Measurements from ENCODE around the gene HS6ST3.

HS6ST3 gene

GRCh38 chr13:96809366-96810096, 719.6 kb downstream of the HS6ST3 start:
- DNase-seq: no peak

- no peak for DNase-seq
These were observed 720.2 kb downstream of the HS6ST3 start for GRCh38 chr13:96810104-96810503.

- DNase-seq: no peak
These were observed 721.1 kb downstream of the HS6ST3 start for GRCh38 chr13:96811049-96811448.

- no peak for DNase-seq
These were observed 726.4 kb downstream of the HS6ST3 start for GRCh38 chr13:96816261-96816660.

GRCh38 chr13:96816874-96817273, 727.0 kb downstream of the HS6ST3 start:
- peak; percentile 55 for DNase-seq

- DNase-seq: peak; percentile 48
These were observed 727.5 kb downstream of the HS6ST3 start for GRCh38 chr13:96817336-96817941.

- no peak for DNase-seq
These were observed 729.5 kb downstream of the HS6ST3 start for GRCh38 chr13:96819375-96819774.

- DNase-seq: no peak
These were observed 731.5 kb downstream of the HS6ST3 start for GRCh38 chr13:96821381-96821780.

- no peak for DNase-seq
These were observed 732.1 kb downstream of the HS6ST3 start for GRCh38 chr13:96821971-96822370.

- DNase-seq: no peak
These were observed 733.0 kb downstream of the HS6ST3 start for GRCh38 chr13:96822895-96823294.

- no peak for DNase-seq
These were observed 734.2 kb downstream of the HS6ST3 start for GRCh38 chr13:96824140-96824539.

- no peak for DNase-seq
These were observed 735.7 kb downstream of the HS6ST3 start for GRCh38 chr13:96825653-96826052.

GRCh38 chr13:96834626-96835025, 744.7 kb downstream of the HS6ST3 start:
- DNase-seq: no peak

- no peak for DNase-seq
These were observed 745.6 kb downstream of the HS6ST3 start for GRCh38 chr13:96835546-96835945.

- no peak for DNase-seq
These were observed 746.8 kb downstream of the HS6ST3 start for GRCh38 chr13:96836733-96837132.

- DNase-seq: no peak
These were observed 747.9 kb downstream of the HS6ST3 start for GRCh38 chr13:96837809-96838208.

GRCh38 chr13:96844195-96844594, 754.3 kb downstream of the HS6ST3 start:
- DNase-seq: no peak

- DNase-seq: no peak
These were observed 754.7 kb downstream of the HS6ST3 start for GRCh38 chr13:96844616-96845015.

GRCh38 chr13:96848286-96848685, 758.4 kb downstream of the HS6ST3 start:
- no peak for DNase-seq

GRCh38 chr13:96849091-96849490, 759.2 kb downstream of the HS6ST3 start:
- no peak for DNase-seq

- DNase-seq: no peak
These were observed 760.7 kb downstream of the HS6ST3 start for GRCh38 chr13:96850538-96851145.

- no peak for DNase-seq
These were observed 762.0 kb downstream of the HS6ST3 start for GRCh38 chr13:96851856-96852445.

GRCh38 chr13:96858133-96858826, 768.4 kb downstream of the HS6ST3 start:
- no peak for DNase-seq
